H9 (cell line): ENCODE measurements around the gene TNFSF8. TPM values are rescaled to one million over a fixed set of nuclear protein-coding genes. Genes with fewer than 3 reads are reported as not detected.

Experiments used
- DNase-seq: peaks from one replicate; pipeline ENCODE4 v3.0.0-alpha.2; 2017
- H2AFZ ChIP-seq: one replicate; pipeline ENCODE4 v1.6.1; 2013; ENCODE audit warnings: mild to moderate bottlenecking, low read length, control low read depth, moderate library complexity
- H2AK5ac ChIP-seq: 2 replicates; pipeline ENCODE4 v1.6.1; 2013; ENCODE audit warnings: low read length, control low read depth, mixed read lengths; ENCODE audit not compliant: insufficient read length
- H2BK120ac ChIP-seq: one replicate; pipeline ENCODE4 v1.6.1; 2013; ENCODE audit warnings: low read depth, mild to moderate bottlenecking, low read length, control low read depth, inconsistent platforms; ENCODE audit not compliant: poor library complexity, severe bottlenecking
- H2BK12ac ChIP-seq: 2 replicates; pipeline ENCODE4 v1.6.1; 2013; ENCODE audit warnings: low read length, control low read depth, mixed read lengths, low read depth; ENCODE audit not compliant: insufficient read length
- H2BK15ac ChIP-seq: 2 replicates; pipeline ENCODE4 v1.6.1; 2013; ENCODE audit warnings: low read depth, low read length, control low read depth
- H2BK20ac ChIP-seq: one replicate; pipeline ENCODE4 v1.6.1; 2013; ENCODE audit warnings: low read depth, mild to moderate bottlenecking, low read length, control low read depth, inconsistent platforms; ENCODE audit not compliant: poor library complexity, severe bottlenecking
- H2BK5ac ChIP-seq: 2 replicates; pipeline ENCODE4 v1.6.1; 2013; ENCODE audit warnings: low read length, control low read depth, mixed read lengths; ENCODE audit not compliant: insufficient read length
- H3K14ac ChIP-seq: 2 replicates; pipeline ENCODE4 v1.6.1; 2013; ENCODE audit warnings: low read length, control low read depth; ENCODE audit not compliant: insufficient read depth
- H3K18ac ChIP-seq: 2 replicates; pipeline ENCODE4 v1.6.1; 2013; ENCODE audit warnings: low read depth, mild to moderate bottlenecking, mixed read lengths, low read length, control low read depth; ENCODE audit not compliant: insufficient read length
- H3K23ac ChIP-seq: 2 replicates; pipeline ENCODE4 v1.6.1; 2013; ENCODE audit warnings: low read length, control low read depth, mixed read lengths, low read depth; ENCODE audit not compliant: insufficient read length
- H3K23me2 ChIP-seq: 2 replicates; pipeline ENCODE4 v1.6.1; 2013; ENCODE audit warnings: low read depth, mild to moderate bottlenecking, mixed read lengths, low read length, control low read depth; ENCODE audit not compliant: insufficient read length, poor library complexity, severe bottlenecking
- H3K27ac ChIP-seq: 2 replicates; pipeline ENCODE4 v1.5.1; 2013; ENCODE audit warnings: low read length, control low read depth, mixed read lengths, low read depth; ENCODE audit not compliant: insufficient read length
- H3K27me3 ChIP-seq: 2 replicates; pipeline ENCODE4 v1.6.1; 2013; ENCODE audit warnings: low read length, control low read depth, inconsistent platforms; ENCODE audit not compliant: insufficient read depth
- H3K4ac ChIP-seq: 2 replicates; pipeline ENCODE4 v1.6.1; 2013; ENCODE audit warnings: low read depth, mild to moderate bottlenecking, control low read depth, inconsistent platforms, low read length, moderate library complexity
- H3K4me1 ChIP-seq: 2 replicates; pipeline ENCODE4 v1.6.1; 2013; ENCODE audit warnings: low read length, control low read depth, inconsistent platforms; ENCODE audit not compliant: insufficient read depth
- H3K4me2 ChIP-seq: 2 replicates; pipeline ENCODE4 v1.6.1; 2013; ENCODE audit warnings: low read length, control low read depth, mixed read lengths; ENCODE audit not compliant: insufficient read length, insufficient read depth
- H3K56ac ChIP-seq: 2 replicates; pipeline ENCODE4 v1.6.1; 2013; ENCODE audit warnings: low read depth, mild to moderate bottlenecking, mixed read lengths, low read length, control low read depth; ENCODE audit not compliant: insufficient read length
- H3K79me1 ChIP-seq: 2 replicates; pipeline ENCODE4 v1.6.1; 2013; ENCODE audit warnings: low read depth, mild to moderate bottlenecking, moderate library complexity, low read length, control low read depth, inconsistent platforms; ENCODE audit not compliant: insufficient read depth, poor library complexity, severe bottlenecking
- H3K79me2 ChIP-seq: 2 replicates; pipeline ENCODE4 v1.6.1; 2013; ENCODE audit warnings: low read length, control low read depth, inconsistent platforms; ENCODE audit not compliant: insufficient read depth
- H3K9ac ChIP-seq: 2 replicates; pipeline ENCODE4 v1.6.1; 2013; ENCODE audit warnings: low read length, control low read depth, mixed read lengths; ENCODE audit not compliant: insufficient read length; ENCODE audit errors: extremely low read depth
- H3K9me3 ChIP-seq: one replicate; pipeline ENCODE4 v1.6.1; 2013; ENCODE audit warnings: low read depth, low read length, inconsistent platforms; ENCODE audit not compliant: control insufficient read depth
- H3T11ph ChIP-seq: one replicate; pipeline ENCODE4 v1.6.1; 2013; ENCODE audit warnings: mild to moderate bottlenecking, low read length, control low read depth, inconsistent platforms
- H4K20me1 ChIP-seq: one replicate; pipeline ENCODE4 v1.6.1; 2013; ENCODE audit not compliant: control insufficient read depth, insufficient read length, insufficient read depth
- H4K5ac ChIP-seq: 2 replicates; pipeline ENCODE4 v1.6.1; 2013; ENCODE audit warnings: low read depth, mild to moderate bottlenecking, mixed read lengths, low read length, control low read depth; ENCODE audit not compliant: insufficient read length
- H4K8ac ChIP-seq: replicated peaks from 2 replicates; pipeline ENCODE4 v1.6.1; 2013; ENCODE audit warnings: low read length, control low read depth, mixed read lengths, low read depth; ENCODE audit not compliant: insufficient read length
- H4K91ac ChIP-seq: 2 replicates; pipeline ENCODE4 v1.6.1; 2013; ENCODE audit warnings: low read depth, mild to moderate bottlenecking, moderate library complexity, mixed read lengths, low read length, control low read depth; ENCODE audit not compliant: insufficient read length
- H3K27ac Mint-ChIP-seq, 3 experiments: 2 replicates in 2 of 3; 3 replicates in 1 of 3; pipeline ENCODE4 v1.8.0; 2020 to 2021; ENCODE audit warnings: mixed read lengths in 3 of 3, mild to moderate bottlenecking in 1 of 3, moderate library complexity in 1 of 3
- H3K27me3 Mint-ChIP-seq: 2 replicates; pipeline ENCODE4 v1.8.0; 2021; ENCODE audit warnings: low read depth, mild to moderate bottlenecking, moderate library complexity, mixed read lengths
- H3K36me3 Mint-ChIP-seq, 3 experiments: 2 replicates in 2 of 3; 3 replicates in 1 of 3; pipeline ENCODE4 v1.8.0; 2020 to 2021; ENCODE audit warnings: low read depth in 3 of 3, mixed read lengths in 3 of 3; ENCODE audit not compliant: insufficient read depth in 1 of 3
- H3K4me1 Mint-ChIP-seq, 2 experiments: 2 replicates each; pipeline ENCODE4 v1.8.0; 2020; ENCODE audit warnings: mixed read lengths in 2 of 2
- H3K4me3 Mint-ChIP-seq, 2 experiments: 2 replicates in 1 of 2; 3 replicates in 1 of 2; pipeline ENCODE4 v1.8.0; 2020 to 2021; ENCODE audit warnings: mild to moderate bottlenecking in 2 of 2, mixed read lengths in 2 of 2, moderate library complexity in 1 of 2
- H3K9me3 Mint-ChIP-seq, 2 experiments: 2 replicates in 1 of 2; 3 replicates in 1 of 2; pipeline ENCODE4 v1.8.0; 2020; ENCODE audit warnings: mild to moderate bottlenecking in 2 of 2, mixed read lengths in 2 of 2, moderate library complexity in 1 of 2
- CTCF ChIP-seq: fragments of 200-600 bp; sonication (generic); conservative IDR thresholded peaks from 3 replicates; pipeline ENCODE4 v1.8.0; 2021; ENCODE audit warnings: antibody characterized with exemption, mild to moderate bottlenecking
- WGBS: extraction: QIAGEN DNeasy Blood & Tissue Kit; methylation state at CpG from one replicate; pipeline ENCODE4 v1.1.7; 2013; ENCODE audit warnings: missing lambda C conversion rate, low lambda C conversion rate, mixed read lengths; ENCODE audit not compliant: insufficient read length; ENCODE audit errors: extremely low coverage; 5-methylcytosine and 5-hydroxymethylcytosine counted together
- total RNA-seq: library from RNA; stranded (reverse); gene quantifications from 2 replicates; pipeline ENCODE4 v1.2.1, GENCODE V29; 2021

The TNFSF8 gene
- total RNA-seq, 1 experiment from 2014 or later: not detected

GRCh38 chr9:114899461-114899860 is 30.9 kb downstream of the TNFSF8 start:
- H3K4me2 ChIP-seq: no peak overlapping the region
- H2BK5ac ChIP-seq: no peak overlapping the region
- no peaks in the 10 kb centered on the region for H4K20me1 ChIP-seq
- DNase-seq: no peak
- H3K23me2 ChIP-seq: no peaks in the 10 kb centered on the region
- H4K5ac ChIP-seq: no peak overlapping the region
- no peak overlapping the region for H2BK20ac ChIP-seq
- H3K23ac ChIP-seq: no peak overlapping the region
- no peak overlapping the region for H2AK5ac ChIP-seq
- H3K18ac ChIP-seq: no peak overlapping the region
- peaks cover 4 to 14% of the 10 kb centered on the region in 2 experiments; a peak in 2 of 4 replicates for H3K4me1 Mint-ChIP-seq
- H3K9me3 Mint-ChIP-seq: no peaks in the 10 kb centered on the region
- no peaks in the 10 kb centered on the region for H3K79me1 ChIP-seq
- H3K27me3 Mint-ChIP-seq: peaks cover 8% of the 10 kb centered on the region
- H3K56ac ChIP-seq: no peak overlapping the region
- H4K8ac ChIP-seq: no peak overlapping the region
- no peak overlapping the region for H4K91ac ChIP-seq
- no peaks in the 10 kb centered on the region for H3K79me2 ChIP-seq
- no peak overlapping the region for H3K27ac ChIP-seq
- H3K14ac ChIP-seq: no peak overlapping the region
- peaks cover 8% of the 10 kb centered on the region; the same call in 1 of the 2 replicates for H3K4me1 ChIP-seq
- no peak overlapping the region for H2AFZ ChIP-seq
- no peak overlapping the region for H2BK15ac ChIP-seq
- no peak overlapping the region for H3K4ac ChIP-seq
- H3K36me3 Mint-ChIP-seq: no peaks in the 10 kb centered on the region
- H2BK12ac ChIP-seq: no peak overlapping the region
- TF ChIP-seq CTCF: no peak
- H3K9me3 ChIP-seq: no peaks in the 10 kb centered on the region
- no peaks in the 10 kb centered on the region; the same call in none of the 2 replicates for H3K27me3 ChIP-seq
- H3T11ph ChIP-seq: no peak overlapping the region
- no peak overlapping the region for H3K27ac Mint-ChIP-seq
- H3K4me3 Mint-ChIP-seq: no peak overlapping the region
- no CpG with 5 or more reads among the region's 2 CpGs for WGBS
- H2BK120ac ChIP-seq: no peak overlapping the region
- H3K9ac ChIP-seq: no peak overlapping the region
